Activated naive CD8-positive, alpha-beta T cell treated with anti-CD3 and anti-CD28 coated beads for 36 hours (primary cell): ENCODE results near the gene UCK1. TPM values are rescaled to one million over a fixed set of nuclear protein-coding genes. Genes with fewer than 3 reads are reported as not detected.

Source experiments
- DNase-seq: peaks from one replicate; pipeline ENCODE4 v3.0.0; 2021
- H3K27ac Mint-ChIP-seq: one replicate; pipeline ENCODE4 v1.8.0; 2022; ENCODE audit warnings: mild to moderate bottlenecking, moderate library complexity, mixed read lengths
- H3K27me3 Mint-ChIP-seq: one replicate; pipeline ENCODE4 v1.8.0; 2022; ENCODE audit warnings: mild to moderate bottlenecking, mixed read lengths
- H3K36me3 Mint-ChIP-seq: one replicate; pipeline ENCODE4 v1.8.0; 2021; ENCODE audit warnings: mild to moderate bottlenecking, mixed read lengths
- H3K4me1 Mint-ChIP-seq: one replicate; pipeline ENCODE4 v1.8.0; 2021; ENCODE audit warnings: mixed read lengths
- H3K4me3 Mint-ChIP-seq: one replicate; pipeline ENCODE4 v1.8.0; 2022; ENCODE audit warnings: mild to moderate bottlenecking, moderate library complexity, mixed read lengths
- H3K9me3 Mint-ChIP-seq: one replicate; pipeline ENCODE4 v1.8.0; 2022; ENCODE audit warnings: mixed read lengths
- total RNA-seq, 2 experiments: library from RNA; stranded (reverse); gene quantifications; one replicate each; pipeline ENCODE4 v1.2.3, GENCODE V29; 2021

UCK1 gene
- total RNA-seq, 2 experiments from 2014 or later = 22.1 to 23.0 TPM

DNA sequence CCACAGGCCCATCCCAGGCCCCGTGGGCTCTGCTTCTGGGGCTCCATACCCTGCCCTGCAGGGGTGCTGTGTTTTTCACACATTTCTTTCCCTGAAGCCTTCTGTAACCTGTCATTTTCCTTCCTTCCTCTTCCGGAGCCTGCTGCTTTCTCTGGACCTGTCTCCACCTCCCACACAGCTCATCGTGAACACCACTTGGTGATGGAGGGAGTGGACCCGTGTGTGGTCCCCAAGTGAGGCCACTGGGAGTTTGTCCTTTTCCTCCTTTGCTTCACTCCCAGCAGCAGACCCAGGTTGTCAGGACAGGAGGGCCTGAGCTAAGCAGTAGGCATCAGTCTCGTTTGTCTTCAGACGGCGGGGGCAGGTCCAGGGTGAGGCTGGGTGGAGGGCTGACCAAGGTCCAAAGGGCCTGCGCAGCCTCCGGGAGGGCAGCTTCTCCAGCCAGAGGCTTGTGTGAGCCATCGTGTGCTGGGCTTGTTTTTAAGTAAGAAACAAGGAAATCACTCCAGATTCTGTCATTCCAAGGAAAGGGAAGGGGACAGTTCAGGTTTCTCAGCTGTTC lies 34.1 kb downstream of the UCK1 start:
- no peak for DNase-seq
- Mint-ChIP-seq H3K9me3 (no peaks in the 10 kb centered on the region), H3K27me3 (peaks cover 4% of the 10 kb centered on the region), H3K4me3 (no peak overlapping the region), H3K27ac (peak overlapping the region; percentile 56), H3K4me1 (peaks cover 36% of the 10 kb centered on the region), H3K36me3 (peaks cover 28% of the 10 kb centered on the region)

DNA sequence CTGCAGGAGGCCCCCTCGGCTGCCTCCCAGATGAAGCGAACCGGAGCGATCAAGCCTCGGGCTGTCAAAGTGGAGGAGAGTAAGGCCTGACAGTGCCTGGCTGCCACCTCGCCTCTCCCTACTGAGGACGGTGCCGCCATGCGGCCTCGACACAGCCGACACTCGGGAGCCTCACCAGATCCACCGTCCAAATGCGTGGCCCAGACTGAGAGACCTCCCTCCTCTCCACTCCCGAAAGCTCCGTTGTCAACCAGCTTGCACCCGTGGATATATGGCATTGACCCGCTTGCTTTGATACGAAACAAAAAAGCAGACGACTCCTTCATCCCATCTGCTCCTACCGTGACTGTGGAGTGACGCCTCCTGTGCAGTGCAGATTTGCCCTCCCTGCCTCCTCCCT lies 35.3 kb downstream of the UCK1 start:
- Mint-ChIP-seq H3K36me3 (peaks cover 23% of the 10 kb centered on the region), H3K27me3 (no peaks in the 10 kb centered on the region)

DNA sequence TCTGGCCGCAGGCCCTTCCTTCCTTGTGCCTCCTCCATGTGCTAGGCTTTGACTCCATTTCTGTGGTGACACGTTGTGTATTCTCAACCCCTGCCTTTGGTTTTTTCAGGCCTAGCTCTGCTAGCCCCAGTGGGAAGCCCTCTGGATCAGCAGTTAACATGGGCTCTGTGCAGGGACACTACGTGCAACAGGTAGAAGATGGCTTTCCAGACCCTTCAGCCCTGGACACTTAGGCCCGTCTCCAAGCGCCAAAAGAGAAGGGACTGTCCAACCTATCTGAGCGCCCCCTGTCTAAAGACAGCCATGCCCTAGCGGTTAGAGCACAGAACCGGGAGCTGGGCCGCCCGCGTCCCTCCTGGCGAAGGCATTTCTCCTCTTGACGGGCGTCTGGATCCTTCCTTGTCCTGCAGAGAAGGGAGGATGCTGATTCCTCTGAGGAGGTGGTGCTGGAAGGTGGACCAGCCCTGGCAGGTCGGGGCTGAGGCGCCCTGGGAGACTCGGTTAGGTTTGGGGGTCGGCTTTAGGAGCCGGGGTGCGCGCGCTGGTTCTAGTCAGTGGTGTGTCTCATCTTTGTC lies 36.7 kb downstream of the UCK1 start:
- Mint-ChIP-seq H3K4me3 (no peak overlapping the region), H3K4me1 (peaks cover 14% of the 10 kb centered on the region), H3K27me3 (no peaks in the 10 kb centered on the region), H3K36me3 (peaks cover 24% of the 10 kb centered on the region), H3K9me3 (no peaks in the 10 kb centered on the region), H3K27ac (no peak overlapping the region)
- DNase-seq = no peak

More for the DNA sequence above, 35.3 kb downstream of the UCK1 start:
- no peak overlapping the region for H3K4me3 Mint-ChIP-seq
- peaks cover 28% of the 10 kb centered on the region for H3K4me1 Mint-ChIP-seq
- DNase-seq = no peak
- no peaks in the 10 kb centered on the region for H3K9me3 Mint-ChIP-seq
- no peak overlapping the region for H3K27ac Mint-ChIP-seq

DNA sequence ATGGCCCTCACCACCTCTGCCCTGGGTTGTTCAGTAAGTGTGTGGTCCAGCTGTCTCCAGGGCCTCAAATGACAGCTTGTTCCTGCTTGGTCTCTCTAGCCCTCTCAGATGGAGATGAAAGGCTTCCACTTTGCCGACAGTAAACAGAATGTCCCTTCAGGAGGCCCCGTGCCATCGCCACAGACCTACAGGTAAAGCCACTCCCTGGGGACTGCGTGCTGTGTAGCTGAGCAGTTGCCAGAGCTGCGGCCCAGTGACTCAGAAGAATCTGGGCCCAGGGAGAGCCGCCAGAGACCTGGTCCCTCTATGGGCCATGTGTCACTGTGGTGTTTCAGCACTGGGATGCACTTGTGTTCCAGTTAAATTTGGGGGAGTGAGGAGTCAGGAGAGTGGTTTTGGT lies 39.0 kb downstream of the UCK1 start:
- Mint-ChIP-seq H3K27me3 (no peaks in the 10 kb centered on the region), H3K27ac (peak overlapping the region; percentile 73), H3K36me3 (peaks cover 21% of the 10 kb centered on the region), H3K4me3 (no peak overlapping the region), H3K4me1 (no peaks in the 10 kb centered on the region), H3K9me3 (no peaks in the 10 kb centered on the region)
- DNase-seq = no peak

DNA sequence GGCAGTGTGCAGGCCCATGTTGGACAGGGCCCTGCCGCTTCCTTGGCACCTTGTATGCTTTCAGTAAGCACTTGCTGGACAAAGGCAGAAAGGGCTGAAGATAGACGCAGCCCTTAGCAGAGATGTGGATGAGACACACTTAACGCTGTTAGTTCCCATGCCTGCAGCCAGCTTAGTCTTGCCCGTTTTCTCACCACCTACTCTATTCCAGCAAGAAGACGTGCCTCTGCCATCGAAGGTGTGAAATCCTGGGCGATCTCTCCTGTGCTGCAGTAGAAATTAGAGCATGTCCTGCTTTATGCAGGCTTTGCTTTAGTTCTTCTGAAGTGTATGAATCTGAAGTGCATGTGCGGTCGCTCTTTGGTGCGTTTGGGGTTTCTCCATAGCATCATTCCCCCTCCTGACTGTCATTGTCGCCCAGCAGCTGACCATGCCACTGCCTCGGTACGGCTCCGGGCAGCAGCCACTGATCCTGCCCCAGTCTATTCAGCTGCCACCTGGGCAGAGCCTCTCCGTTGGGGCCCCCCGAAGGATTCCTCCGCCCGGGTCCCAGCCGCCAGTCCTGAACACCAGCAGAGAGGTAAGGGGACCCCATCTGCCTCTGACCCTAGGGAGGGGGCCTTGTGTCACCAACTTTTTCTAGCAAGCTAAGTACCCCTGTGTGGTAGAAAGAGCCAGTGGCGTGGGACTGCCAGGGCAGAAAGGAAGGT lies 39.9 kb downstream of the UCK1 start:
- Mint-ChIP-seq H3K36me3 (peaks cover 21% of the 10 kb centered on the region), H3K4me1 (no peaks in the 10 kb centered on the region), H3K27me3 (no peaks in the 10 kb centered on the region), H3K27ac (peak overlapping the region; percentile 36), H3K9me3 (no peaks in the 10 kb centered on the region), H3K4me3 (no peak overlapping the region)
- DNase-seq = no peak

DNA sequence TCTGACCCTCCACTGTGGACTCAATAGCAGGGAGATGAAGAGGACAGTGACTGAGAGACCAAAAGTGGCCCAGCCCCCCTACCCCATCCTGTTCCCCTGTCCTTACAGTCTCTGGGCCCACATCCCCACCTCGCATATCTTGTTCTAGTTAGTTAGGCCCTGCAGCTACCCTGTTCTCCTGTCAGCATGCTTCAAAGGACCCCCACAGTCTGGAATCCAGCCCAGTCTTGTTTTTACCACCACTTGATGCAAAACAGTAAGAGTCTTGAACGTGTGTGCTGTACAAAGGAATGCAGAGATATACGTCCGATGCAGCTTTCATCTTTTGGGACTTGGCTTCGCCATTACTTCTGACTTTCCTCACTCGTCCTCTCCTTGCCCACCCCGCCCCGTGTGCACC lies 40.5 kb downstream of the UCK1 start:
- Mint-ChIP-seq H3K4me3 (no peak overlapping the region), H3K27me3 (no peaks in the 10 kb centered on the region), H3K4me1 (no peaks in the 10 kb centered on the region), H3K27ac (no peak overlapping the region), H3K36me3 (peaks cover 18% of the 10 kb centered on the region), H3K9me3 (no peaks in the 10 kb centered on the region)
- DNase-seq = no peak

DNA sequence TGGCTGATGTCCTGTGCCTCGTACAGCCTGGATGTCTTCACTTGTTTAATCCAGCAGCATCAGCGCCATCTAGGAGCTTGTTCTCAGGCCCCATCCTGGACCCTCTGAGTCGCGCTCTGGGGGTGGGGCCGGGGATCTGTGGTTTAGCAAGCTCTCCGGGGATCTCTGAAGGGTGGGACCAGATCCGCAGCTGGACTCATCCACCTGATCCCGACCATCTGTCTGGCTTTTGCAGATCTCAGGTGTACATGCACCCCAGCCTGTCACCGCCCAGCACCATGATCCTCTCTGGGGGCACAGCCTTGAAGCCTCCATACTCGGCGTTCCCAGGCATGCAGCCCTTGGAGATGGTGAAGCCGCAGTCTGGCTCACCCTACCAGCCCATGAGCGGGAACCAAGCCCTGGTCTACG lies 43.4 kb downstream of the UCK1 start:
- Mint-ChIP-seq H3K27me3 (no peaks in the 10 kb centered on the region), H3K4me1 (no peaks in the 10 kb centered on the region), H3K27ac (peak overlapping the region; percentile 44), H3K4me3 (no peak overlapping the region), H3K9me3 (no peaks in the 10 kb centered on the region), H3K36me3 (peaks cover 17% of the 10 kb centered on the region)
- no peak for DNase-seq

DNA sequence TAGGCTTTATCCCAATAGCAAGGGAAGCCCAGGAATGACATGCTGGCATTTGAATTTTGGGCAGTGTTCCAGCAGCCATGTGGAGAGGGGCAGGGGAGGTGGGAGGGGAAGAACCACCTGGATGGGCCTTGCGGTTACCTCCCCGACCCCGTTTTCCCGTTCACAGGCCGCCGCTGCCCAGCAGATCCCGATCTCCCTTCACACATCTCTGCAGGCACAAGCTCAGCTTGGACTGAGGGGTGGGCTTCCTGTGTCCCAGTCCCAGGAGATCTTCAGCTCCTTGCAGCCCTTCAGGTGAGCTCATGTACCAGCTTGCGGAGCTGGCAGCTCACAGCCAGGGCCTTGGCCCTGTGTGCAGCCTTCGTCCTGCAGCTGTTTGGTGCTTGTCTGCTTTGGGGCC lies 44.1 kb downstream of the UCK1 start:
- H3K36me3 Mint-ChIP-seq = peaks cover 19% of the 10 kb centered on the region
- H3K4me3 Mint-ChIP-seq = no peak overlapping the region
- H3K27ac Mint-ChIP-seq = no peak overlapping the region
- no peak for DNase-seq
- no peaks in the 10 kb centered on the region for H3K4me1 Mint-ChIP-seq
- no peaks in the 10 kb centered on the region for H3K27me3 Mint-ChIP-seq
- H3K9me3 Mint-ChIP-seq = no peaks in the 10 kb centered on the region

DNA sequence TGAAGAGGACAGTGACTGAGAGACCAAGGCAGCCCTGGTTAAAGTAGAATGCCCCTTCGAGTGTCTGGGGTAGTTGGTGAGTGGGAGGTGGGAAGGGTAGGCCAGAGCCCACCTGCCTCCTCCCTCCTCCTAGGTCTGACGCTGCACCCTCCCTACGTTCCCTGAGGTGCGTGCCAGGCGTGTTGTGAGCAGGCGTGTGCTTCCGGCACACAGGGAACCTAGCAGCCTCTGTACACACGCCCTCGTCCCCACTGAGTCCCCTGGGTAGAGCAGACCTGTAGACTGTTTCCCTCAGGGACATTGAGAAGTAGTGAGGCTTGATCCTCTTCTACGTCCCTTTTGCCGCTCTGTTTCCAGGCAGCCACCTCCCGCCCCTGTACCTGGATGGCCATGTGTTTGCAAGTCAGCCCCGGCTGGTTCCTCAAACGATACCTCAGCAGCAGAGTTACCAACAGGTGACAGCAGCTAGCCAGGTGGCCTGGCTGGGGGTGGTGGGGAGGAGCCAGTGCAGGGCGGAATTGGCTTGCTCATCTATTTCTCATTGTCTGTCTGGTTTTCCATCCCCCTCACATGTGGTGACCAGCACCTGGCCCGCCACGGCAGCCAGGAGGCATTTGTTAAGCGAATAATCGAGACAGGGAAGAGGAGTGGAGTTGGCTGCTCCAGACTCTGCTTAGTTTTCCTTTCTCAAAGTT lies 45.2 kb downstream of the UCK1 start:
- H3K4me3 Mint-ChIP-seq = no peak overlapping the region

DNA sequence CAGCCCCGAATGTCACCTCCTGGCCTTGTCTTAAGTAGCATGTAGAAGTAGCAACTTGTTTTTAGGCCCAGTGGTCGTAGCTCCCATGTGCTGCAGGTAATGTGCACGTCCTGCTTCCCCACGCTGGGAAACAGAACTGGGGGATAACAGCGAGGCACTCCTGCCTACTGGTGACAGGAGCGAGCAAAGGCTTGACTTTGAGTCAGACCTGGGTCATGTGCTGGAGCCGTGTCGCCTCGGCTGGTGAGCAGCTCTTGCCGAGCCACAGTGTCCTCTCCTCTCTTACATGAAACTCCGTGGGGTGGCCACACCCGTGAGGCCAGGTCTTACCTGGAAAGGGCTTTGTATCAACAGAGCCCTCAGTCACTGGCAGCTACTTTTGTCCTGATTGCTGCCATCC lies 45.9 kb downstream of the UCK1 start:
- no peaks in the 10 kb centered on the region for H3K27me3 Mint-ChIP-seq
- H3K9me3 Mint-ChIP-seq = no peaks in the 10 kb centered on the region
- no peak overlapping the region for H3K27ac Mint-ChIP-seq
- no peak for DNase-seq
- peaks cover 2% of the 10 kb centered on the region for H3K4me1 Mint-ChIP-seq
- H3K4me3 Mint-ChIP-seq = no peak overlapping the region
- peaks cover 20% of the 10 kb centered on the region for H3K36me3 Mint-ChIP-seq

More for the DNA sequence above, 45.2 kb downstream of the UCK1 start:
- no peaks in the 10 kb centered on the region for H3K4me1 Mint-ChIP-seq
- H3K27ac Mint-ChIP-seq = no peak overlapping the region
- no peaks in the 10 kb centered on the region for H3K9me3 Mint-ChIP-seq
- no peaks in the 10 kb centered on the region for H3K27me3 Mint-ChIP-seq
- DNase-seq = no peak
- H3K36me3 Mint-ChIP-seq = peaks cover 22% of the 10 kb centered on the region

DNA sequence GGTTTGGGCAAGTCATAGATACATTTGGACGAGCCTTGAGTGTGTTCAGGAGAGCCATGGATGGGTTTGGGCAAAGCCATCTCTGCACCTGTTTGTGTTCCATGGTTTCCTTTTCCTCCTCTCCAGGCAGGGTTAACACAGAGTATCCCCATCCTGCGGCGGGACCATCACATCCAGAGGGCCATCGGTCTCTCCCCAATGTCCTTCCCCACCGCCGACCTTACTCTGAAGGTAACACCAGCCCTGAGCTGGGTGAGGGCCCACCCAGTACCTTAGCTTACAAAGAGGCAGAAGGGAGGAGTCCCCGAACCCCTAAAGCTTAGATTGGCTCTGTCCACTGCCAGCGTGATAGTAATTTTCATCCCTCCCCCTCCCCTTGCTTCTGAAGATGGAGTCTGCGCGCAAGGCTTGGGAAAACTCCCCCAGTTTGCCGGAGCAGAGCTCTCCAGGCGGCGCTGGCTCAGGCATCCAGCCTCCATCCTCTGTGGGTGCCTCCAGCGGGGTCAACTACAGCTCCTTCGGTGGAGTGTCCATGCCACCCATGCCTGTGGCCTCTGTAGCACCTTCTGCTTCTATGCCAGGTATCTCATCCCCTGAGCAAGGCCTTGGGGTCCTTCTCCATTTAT lies 46.4 kb downstream of the UCK1 start:
- no peaks in the 10 kb centered on the region for H3K27me3 Mint-ChIP-seq
- H3K27ac Mint-ChIP-seq = no peak overlapping the region
- no peak overlapping the region for H3K4me3 Mint-ChIP-seq
- peaks cover 18% of the 10 kb centered on the region for H3K36me3 Mint-ChIP-seq
- DNase-seq = no peak
- no peaks in the 10 kb centered on the region for H3K9me3 Mint-ChIP-seq
- H3K4me1 Mint-ChIP-seq = peaks cover 3% of the 10 kb centered on the region

DNA sequence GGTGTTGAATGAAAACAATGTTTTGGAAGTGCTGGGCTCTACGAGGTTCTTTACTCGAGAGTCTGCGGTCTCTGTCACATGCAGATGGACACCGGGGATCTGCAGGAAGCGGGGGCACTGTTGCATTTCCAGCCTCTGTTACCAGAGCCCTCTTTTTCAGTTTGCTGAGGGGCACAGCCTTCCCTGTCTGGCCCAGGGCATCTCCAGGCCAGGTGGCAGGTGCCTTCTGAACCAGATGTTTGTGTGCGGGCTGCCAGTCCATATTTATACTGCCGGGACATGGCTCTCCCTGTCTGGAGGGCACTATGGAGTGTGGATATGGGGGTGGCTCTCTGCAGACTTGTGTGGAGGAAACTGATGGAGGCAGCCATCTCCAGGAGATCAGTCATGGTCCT lies 47.0 kb downstream of the UCK1 start:
- DNase-seq = no peak

DNA sequence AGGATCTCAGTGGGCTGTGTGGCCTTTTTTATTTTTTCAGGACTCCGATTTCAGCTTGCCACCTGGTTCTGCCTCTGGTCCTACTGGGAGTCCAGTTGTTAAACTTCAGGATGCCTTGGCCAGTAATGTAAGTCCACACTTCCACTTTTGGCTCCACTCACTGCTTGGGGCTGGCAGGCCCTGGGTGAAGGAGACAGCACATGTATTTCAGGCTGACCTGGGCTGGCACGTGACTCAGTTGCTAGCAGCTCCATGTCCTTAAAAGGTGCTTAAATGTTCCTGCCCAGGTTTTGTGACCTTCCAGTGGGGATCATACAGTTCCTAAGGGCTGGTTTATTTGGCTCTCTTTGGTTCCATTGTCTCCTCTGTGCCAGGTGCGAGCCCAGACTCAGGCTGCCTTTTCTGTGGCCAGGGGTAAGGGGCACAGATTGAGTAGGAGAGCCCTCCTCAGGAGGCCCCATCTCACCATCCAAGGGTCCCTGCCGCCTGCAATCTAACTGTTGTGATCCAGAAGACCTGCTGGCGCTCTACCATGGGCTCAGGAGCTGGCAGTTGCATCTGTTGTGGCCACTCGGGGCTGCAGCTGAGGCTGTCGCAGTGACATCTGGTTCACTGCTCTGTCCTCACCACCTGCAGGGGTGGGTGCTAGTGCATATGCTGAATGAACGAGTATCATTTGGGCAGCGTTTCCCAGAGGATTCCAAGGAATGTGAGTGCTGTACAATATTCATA lies 47.6 kb downstream of the UCK1 start:
- Mint-ChIP-seq H3K4me1 (peaks cover 7% of the 10 kb centered on the region), H3K27me3 (no peaks in the 10 kb centered on the region), H3K4me3 (no peak overlapping the region), H3K36me3 (peaks cover 15% of the 10 kb centered on the region), H3K27ac (no peak overlapping the region), H3K9me3 (no peaks in the 10 kb centered on the region)
- DNase-seq = no peak

More for the DNA sequence above, 47.0 kb downstream of the UCK1 start:
- Mint-ChIP-seq H3K4me1 (peaks cover 7% of the 10 kb centered on the region), H3K27me3 (no peaks in the 10 kb centered on the region), H3K4me3 (no peak overlapping the region), H3K27ac (no peak overlapping the region), H3K9me3 (no peaks in the 10 kb centered on the region), H3K36me3 (peaks cover 16% of the 10 kb centered on the region)

DNA sequence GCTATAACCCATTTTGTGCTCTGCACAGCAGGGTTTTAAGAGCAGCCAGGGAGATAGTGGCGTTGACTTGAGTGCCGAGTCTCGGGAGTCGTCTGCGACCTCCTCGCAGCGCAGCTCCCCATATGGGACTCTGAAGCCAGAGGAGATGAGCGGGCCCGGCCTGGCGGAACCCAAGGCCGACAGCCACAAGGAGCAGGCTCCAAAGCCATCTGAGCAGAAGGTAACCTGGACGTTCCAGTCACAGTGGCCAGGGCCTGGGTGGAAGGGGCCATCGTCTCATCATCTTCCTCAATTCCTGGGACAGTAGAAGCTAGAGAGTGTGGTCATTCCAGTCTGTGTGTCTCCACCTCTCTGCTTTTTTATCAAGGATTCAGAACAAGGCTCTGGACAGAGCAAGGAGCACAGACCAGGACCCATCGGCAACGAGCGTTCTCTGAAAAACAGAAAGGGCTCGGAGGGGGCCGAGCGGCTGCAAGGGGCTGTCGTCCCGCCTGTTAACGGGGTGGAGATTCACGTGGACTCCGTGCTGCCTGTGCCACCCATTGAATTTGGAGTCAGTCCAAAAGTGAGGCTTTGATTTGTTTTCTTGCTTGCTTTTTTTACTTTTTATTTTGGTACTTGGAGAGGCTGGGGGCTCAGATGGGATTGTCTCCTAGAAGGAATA lies 48.6 kb downstream of the UCK1 start:
- Mint-ChIP-seq H3K4me3 (no peak overlapping the region), H3K27ac (peak overlapping the region; percentile 3), H3K9me3 (no peaks in the 10 kb centered on the region), H3K27me3 (no peaks in the 10 kb centered on the region), H3K4me1 (peaks cover 7% of the 10 kb centered on the region), H3K36me3 (peaks cover 17% of the 10 kb centered on the region)
- no peak for DNase-seq
